Measurements from ENCODE around the gene MAT1A. TPM values are rescaled to one million over a fixed set of nuclear protein-coding genes. Genes with fewer than 3 reads are reported as not detected.
A peak's percentile ranks its signal among the peaks of the same experiment; 100 is the strongest.

Gene MAT1A
- total and polyA plus RNA-seq, 2 of the 13 experiments (the other 11 are each of a cell fraction or from before 2014, with no cell fraction given), result 57.1 to 76.9 TPM

DNA sequence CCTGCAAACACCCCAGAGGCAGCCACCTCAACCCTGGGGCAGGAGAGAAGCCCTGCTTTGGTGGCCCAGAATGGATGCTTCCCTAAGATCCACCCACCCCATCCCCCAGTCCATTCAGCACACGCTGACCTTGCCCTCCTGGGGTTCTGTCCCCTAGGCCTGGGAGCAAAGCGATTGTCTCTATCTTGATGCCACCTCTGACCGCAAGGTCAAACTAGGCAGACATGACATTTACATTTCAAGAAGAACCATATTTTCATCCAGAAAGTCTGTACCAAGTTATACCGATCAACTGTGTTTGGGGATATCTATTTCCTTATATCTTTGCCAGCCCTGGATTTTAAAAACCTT, 23.0 kb downstream of the MAT1A start:
- H4K20me1 ChIP-seq (ENCODE audit: insufficient read depth, low read length), result no peaks in the 10 kb centered on the region
- H3K9me3 ChIP-seq (ENCODE audit: low read length), result peaks cover 7% of the 10 kb centered on the region
- POLR2A ChIA-PET, result no interaction called here
- DNase-seq (ENCODE audit: low spot score) (no peak), ATAC-seq (peak; percentile 14; the same call in 1 of the 3 replicates), FAIRE-seq (no peak)
- CTCF ChIA-PET (ENCODE audit: low intra/inter-chr PET ratio, low total read pairs), result no interaction called here
- peaks cover 87% of the 10 kb centered on the region for H3K4me1 ChIP-seq (ENCODE audit: insufficient read depth, low read length)
- 73% methylated on average over 4 of the region's 4 CpGs for WGBS (ENCODE audit: low lambda C conversion rate)
- no peaks in the 10 kb centered on the region for H3K79me2 ChIP-seq (ENCODE audit: insufficient read depth, low read length)
- H3K4me3 ChIP-seq (replicated peaks in 1 of 3; ENCODE audit: insufficient read depth in 1 of 3, low read depth in 2 of 3, low read length in 3 of 3), result no peak overlapping the region
- no peaks in the 10 kb centered on the region for H3K27me3 ChIP-seq (ENCODE audit: control insufficient read depth in 1 of 2, insufficient read depth in 2 of 2, low read length in 2 of 2)
- no peak overlapping the region for H2AFZ ChIP-seq (ENCODE audit: low read length)
- no TSS peak for BruUV-seq (replicated peaks)
- H3K9ac ChIP-seq (ENCODE audit: insufficient read depth, low read depth, low read length), result no peak overlapping the region
- intact Hi-C loops (cut with micrococcal nuclease; ENCODE audit: unreplicated experiment), result no loop called here
- in situ Hi-C loops (cut with HindIII; ENCODE audit: extremely low pct_ligation_motif_present, low pct_unique_long_range_greater_than_20kb), result loop anchor here (25.0 kb wide), 1 partner anchor 246 kb away; no protein-coding TSS in a partner anchor
- H3K36me3 ChIP-seq (replicated peaks in 1 of 2; ENCODE audit: control insufficient read depth in 1 of 2, insufficient read depth in 2 of 2, low read length in 2 of 2), result 0 out of 5 replicates have a peak, but pooled peaks cover 0 to 8% of the 10 kb centered on the region in 2 experiments
- H3K27ac ChIP-seq (ENCODE audit: extremely low read length, insufficient read depth, low read length), result peak overlapping the region; percentile 90
- no peak overlapping the region for H3K4me2 ChIP-seq (ENCODE audit: low read depth, low read length)
- no peak for TF ChIP-seq ZNF251 (CRISPR knock-in tag; IDR thresholded peaks at IDR 0.05)
- TF ChIP-seq TAF1 (CRISPR knock-in tag; IDR thresholded peaks at IDR 0.05), result no peak
- no peak for TF ChIP-seq ZFP90 (CRISPR knock-in tag; IDR thresholded peaks at IDR 0.05; ENCODE audit: borderline replicate concordance)
- TF ChIP-seq THYN1 (CRISPR knock-in tag; IDR thresholded peaks at IDR 0.05; ENCODE audit: borderline replicate concordance, low read depth), result no peak
- no peak for TF ChIP-seq CCDC6 (CRISPR knock-in tag; IDR thresholded peaks at IDR 0.05)
- 0 out of 2 replicates have a peak, but pooled peaks have one; percentile 3 for TF ChIP-seq ZFY (CRISPR knock-in tag; IDR thresholded peaks at IDR 0.05)
- no peak for TF ChIP-seq ZNF180 (CRISPR knock-in tag; IDR thresholded peaks at IDR 0.05; ENCODE audit: borderline replicate concordance, low read depth)
- no peak for TF ChIP-seq ZNF616 (CRISPR knock-in tag; IDR thresholded peaks at IDR 0.05; ENCODE audit: low read depth)
- TF ChIP-seq, protein P1, sequence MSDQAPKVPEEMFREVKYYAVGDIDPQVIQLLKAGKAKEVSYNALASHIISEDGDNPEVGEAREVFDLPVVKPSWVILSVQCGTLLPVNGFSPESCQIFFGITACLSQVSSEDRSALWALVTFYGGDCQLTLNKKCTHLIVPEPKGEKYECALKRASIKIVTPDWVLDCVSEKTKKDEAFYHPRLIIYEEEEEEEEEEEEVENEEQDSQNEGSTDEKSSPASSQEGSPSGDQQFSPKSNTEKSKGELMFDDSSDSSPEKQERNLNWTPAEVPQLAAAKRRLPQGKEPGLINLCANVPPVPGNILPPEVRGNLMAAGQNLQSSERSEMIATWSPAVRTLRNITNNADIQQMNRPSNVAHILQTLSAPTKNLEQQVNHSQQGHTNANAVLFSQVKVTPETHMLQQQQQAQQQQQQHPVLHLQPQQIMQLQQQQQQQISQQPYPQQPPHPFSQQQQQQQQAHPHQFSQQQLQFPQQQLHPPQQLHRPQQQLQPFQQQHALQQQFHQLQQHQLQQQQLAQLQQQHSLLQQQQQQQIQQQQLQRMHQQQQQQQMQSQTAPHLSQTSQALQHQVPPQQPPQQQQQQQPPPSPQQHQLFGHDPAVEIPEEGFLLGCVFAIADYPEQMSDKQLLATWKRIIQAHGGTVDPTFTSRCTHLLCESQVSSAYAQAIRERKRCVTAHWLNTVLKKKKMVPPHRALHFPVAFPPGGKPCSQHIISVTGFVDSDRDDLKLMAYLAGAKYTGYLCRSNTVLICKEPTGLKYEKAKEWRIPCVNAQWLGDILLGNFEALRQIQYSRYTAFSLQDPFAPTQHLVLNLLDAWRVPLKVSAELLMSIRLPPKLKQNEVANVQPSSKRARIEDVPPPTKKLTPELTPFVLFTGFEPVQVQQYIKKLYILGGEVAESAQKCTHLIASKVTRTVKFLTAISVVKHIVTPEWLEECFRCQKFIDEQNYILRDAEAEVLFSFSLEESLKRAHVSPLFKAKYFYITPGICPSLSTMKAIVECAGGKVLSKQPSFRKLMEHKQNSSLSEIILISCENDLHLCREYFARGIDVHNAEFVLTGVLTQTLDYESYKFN (CRISPR knock-in tag; conservative IDR thresholded peaks at IDR 0.05), result no peak
- no peak for TF ChIP-seq SUZ12 (IDR thresholded peaks at IDR 0.05; ENCODE audit: low read depth, low read length)
- TF ChIP-seq, protein P2, sequence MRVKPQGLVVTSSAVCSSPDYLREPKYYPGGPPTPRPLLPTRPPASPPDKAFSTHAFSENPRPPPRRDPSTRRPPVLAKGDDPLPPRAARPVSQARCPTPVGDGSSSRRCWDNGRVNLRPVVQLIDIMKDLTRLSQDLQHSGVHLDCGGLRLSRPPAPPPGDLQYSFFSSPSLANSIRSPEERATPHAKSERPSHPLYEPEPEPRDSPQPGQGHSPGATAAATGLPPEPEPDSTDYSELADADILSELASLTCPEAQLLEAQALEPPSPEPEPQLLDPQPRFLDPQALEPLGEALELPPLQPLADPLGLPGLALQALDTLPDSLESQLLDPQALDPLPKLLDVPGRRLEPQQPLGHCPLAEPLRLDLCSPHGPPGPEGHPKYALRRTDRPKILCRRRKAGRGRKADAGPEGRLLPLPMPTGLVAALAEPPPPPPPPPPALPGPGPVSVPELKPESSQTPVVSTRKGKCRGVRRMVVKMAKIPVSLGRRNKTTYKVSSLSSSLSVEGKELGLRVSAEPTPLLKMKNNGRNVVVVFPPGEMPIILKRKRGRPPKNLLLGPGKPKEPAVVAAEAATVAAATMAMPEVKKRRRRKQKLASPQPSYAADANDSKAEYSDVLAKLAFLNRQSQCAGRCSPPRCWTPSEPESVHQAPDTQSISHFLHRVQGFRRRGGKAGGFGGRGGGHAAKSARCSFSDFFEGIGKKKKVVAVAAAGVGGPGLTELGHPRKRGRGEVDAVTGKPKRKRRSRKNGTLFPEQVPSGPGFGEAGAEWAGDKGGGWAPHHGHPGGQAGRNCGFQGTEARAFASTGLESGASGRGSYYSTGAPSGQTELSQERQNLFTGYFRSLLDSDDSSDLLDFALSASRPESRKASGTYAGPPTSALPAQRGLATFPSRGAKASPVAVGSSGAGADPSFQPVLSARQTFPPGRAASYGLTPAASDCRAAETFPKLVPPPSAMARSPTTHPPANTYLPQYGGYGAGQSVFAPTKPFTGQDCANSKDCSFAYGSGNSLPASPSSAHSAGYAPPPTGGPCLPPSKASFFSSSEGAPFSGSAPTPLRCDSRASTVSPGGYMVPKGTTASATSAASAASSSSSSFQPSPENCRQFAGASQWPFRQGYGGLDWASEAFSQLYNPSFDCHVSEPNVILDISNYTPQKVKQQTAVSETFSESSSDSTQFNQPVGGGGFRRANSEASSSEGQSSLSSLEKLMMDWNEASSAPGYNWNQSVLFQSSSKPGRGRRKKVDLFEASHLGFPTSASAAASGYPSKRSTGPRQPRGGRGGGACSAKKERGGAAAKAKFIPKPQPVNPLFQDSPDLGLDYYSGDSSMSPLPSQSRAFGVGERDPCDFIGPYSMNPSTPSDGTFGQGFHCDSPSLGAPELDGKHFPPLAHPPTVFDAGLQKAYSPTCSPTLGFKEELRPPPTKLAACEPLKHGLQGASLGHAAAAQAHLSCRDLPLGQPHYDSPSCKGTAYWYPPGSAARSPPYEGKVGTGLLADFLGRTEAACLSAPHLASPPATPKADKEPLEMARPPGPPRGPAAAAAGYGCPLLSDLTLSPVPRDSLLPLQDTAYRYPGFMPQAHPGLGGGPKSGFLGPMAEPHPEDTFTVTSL (CRISPR knock-in tag; IDR thresholded peaks at IDR 0.05; ENCODE audit: borderline replicate concordance), result no peak
- TF ChIP-seq FIP1L1 (IDR thresholded peaks at IDR 0.05; ENCODE audit: borderline replicate concordance, insufficient read depth, low read depth, low read length), result no peak
- no peak for TF ChIP-seq ZNF556 (CRISPR knock-in tag; IDR thresholded peaks at IDR 0.05; ENCODE audit: borderline replicate concordance)
- TF ChIP-seq REPIN1 (CRISPR knock-in tag; IDR thresholded peaks at IDR 0.05; ENCODE audit: borderline replicate concordance, low read depth), result no peak
- peak; percentile 52 for TF ChIP-seq HNF4A (CRISPR knock-in tag; IDR thresholded peaks at IDR 0.05)
- no peak for TF ChIP-seq ZNF44 (CRISPR knock-in tag; IDR thresholded peaks at IDR 0.05)
- no peak for TF ChIP-seq TCF7 (IDR thresholded peaks at IDR 0.05; ENCODE audit: low read depth)

All from HepG2 (cell line).